D341Med (cell line): ENCODE data around the gene TROAP.
"Not testable (repeated sequence)": the region's sequence is repeated elsewhere in the genome, so short reads cannot be mapped to it uniquely, and the experiment has no call there.

Experiments
- DNase-seq: peaks from one replicate; pipeline ENCODE4 v3.0.0; 2012; ENCODE audit warnings: low spot score

The TROAP gene

DNA sequence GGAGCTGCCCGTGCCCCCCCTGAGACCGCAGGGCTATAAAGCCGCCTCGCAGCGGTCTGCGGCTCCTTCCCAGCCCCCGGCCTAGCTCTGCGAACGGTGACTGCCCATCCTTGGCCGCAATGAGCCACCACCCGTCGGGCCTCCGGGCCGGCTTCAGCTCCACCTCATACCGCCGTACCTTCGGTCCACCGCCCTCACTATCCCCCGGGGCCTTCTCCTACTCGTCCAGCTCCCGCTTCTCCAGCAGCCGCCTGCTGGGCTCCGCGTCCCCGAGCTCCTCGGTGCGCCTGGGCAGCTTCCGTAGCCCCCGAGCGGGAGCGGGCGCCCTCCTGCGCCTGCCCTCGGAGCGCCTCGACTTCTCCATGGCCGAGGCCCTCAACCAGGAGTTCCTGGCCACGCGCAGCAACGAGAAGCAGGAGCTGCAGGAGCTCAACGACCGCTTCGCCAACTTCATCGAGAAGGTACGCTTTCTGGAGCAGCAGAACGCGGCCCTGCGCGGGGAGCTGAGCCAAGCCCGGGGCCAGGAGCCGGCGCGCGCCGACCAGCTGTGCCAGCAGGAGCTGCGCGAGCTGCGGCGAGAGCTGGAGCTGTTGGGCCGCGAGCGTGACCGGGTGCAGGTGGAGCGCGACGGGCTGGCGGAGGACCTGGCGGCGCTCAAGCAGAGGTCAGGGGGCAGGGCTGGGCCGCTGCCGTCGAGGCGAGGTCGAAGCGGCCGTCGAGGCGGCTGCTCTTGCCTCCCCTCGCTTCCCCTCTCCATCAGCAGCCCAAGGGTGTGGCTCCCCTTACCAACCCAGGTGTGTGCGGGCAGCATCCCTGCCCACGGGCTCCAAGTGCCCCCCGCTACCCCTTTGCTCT lies 27.7 kb upstream of the TROAP start, which contains the start of gene PRPH:
Gene PRPH, plus strand, starts transcription at position 66 of the 855 bp plus-strand sequence. Its CDS starts 54 bp downstream, at position 120.
- no peak for DNase-seq

DNA sequence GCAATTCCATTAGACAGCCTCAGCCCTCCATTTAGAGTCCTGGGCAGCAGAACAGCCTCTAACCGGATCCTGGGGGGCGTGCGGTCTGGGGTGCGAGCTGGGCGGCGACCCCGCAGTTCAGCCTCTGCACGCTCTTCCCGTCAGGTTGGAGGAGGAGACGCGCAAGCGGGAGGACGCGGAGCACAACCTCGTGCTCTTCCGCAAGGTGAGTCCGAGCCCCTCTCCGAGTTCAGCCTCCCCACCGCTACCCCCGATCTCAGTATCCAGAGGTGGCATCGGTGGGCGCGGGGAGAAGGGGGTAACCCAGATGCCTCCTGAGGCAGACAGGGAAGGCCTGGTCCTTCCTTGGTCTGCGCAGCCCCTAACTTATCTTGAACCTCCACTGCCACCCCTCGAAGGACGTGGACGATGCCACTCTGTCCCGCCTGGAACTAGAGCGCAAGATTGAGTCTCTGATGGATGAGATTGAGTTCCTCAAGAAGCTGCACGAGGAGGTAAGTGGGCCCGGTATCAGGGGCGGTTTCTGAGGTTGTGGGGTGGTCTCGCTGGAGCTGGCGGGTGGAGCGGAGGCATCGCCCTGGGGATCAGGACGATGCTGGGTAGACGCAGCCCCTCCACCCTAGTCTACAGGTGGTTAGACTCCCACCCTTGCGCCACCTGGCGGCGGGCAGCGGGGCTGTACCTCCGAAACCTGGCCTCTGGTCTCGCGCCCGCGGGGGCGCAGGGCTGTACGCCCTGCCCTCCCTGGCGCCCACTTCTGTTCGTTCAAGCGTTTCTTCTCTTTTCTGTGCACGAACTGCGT lies 26.8 kb upstream of the TROAP start:
- peak; percentile 93 for DNase-seq

DNA sequence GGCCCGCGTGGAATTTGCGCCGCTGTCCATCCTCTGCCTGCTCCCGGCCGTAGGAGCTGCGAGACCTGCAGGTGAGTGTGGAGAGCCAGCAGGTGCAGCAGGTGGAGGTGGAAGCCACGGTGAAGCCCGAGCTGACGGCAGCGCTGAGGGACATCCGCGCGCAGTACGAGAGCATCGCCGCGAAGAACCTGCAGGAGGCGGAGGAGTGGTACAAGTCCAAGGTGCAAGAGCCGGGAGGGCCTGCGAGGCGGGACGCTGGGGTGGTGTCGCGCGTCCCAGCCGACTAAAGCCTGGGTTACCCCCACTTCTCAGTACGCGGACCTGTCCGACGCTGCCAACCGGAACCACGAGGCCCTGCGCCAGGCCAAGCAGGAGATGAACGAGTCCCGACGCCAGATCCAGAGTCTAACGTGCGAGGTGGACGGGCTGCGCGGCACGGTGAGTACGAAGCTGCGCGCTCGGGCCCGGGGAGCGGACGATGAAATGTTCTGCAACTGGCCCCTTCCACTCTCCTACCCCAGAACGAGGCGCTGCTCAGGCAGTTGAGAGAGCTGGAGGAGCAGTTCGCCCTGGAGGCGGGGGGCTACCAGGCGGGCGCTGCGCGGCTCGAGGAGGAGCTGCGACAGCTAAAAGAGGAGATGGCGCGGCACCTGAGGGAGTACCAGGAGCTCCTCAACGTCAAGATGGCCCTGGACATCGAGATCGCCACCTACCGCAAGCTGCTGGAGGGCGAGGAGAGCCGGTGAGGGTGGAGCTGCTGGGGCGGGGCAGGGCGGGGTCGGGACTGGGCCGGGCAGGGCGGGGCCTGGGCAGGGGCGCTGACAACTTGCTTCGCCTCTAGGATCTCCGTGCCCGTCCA lies 26.0 kb upstream of the TROAP start:
- DNase-seq: peak; percentile 82

DNA sequence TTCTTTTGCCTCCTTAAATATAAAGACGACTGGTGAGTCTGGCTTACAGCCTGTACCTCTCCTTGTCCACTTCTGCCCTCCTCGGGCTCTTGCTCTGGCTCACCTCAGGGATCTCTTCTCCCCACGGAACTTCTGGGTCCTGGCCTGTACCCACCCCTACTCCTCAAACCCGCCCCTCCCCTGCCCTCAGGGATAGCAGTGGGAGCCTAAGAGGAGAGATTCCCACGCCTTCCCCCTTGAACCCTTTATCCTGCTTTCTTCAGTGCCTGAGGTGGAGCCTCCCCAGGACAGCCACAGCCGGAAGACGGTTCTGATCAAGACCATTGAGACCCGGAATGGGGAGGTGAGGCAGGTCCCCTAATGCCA lies 25.4 kb upstream of the TROAP start:
- DNase-seq: no peak

DNA sequence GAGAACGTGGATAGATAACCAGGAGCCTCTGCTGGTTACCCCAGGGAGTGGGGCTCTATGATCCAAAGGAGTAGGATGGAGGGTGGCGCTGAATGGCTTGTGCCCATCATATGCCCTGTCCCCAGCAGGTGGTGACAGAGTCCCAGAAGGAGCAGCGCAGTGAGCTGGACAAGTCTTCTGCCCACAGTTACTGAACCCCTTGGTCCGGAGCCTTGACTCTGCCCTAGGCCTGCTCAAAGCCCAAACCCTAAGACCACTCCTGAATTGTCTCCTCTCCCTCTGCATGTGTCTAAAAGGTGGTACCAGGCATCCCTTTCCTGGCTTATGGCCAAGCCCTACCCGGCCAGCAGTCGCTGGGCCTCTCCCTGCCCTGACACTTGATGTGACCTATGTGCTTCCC lies 24.9 kb upstream of the TROAP start:
- DNase-seq: peak; percentile 60

DNA sequence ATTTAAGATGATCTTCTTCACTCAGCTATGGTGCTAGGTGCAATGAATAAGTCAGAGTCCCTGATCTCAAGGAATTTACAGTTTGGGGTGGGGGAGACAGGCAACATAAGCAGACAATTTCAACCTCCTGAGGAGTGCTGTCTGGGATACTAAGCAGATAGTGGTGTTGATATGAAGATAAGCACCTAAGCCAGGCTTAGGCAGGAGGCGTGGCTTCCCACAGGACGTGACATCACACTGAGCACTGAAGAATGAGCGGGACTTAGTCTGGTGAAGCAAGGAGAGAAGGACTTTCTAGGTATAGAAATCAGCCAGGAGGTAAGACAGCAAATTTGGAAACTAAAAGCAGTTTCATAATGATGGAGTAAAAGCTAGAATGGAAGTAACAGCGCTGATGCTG lies 21.3 kb upstream of the TROAP start:
- DNase-seq: no peak

GRCh38 chr12:49304161-49304560 lies 18.9 kb upstream of the TROAP start:
- DNase-seq: no peak

DNA sequence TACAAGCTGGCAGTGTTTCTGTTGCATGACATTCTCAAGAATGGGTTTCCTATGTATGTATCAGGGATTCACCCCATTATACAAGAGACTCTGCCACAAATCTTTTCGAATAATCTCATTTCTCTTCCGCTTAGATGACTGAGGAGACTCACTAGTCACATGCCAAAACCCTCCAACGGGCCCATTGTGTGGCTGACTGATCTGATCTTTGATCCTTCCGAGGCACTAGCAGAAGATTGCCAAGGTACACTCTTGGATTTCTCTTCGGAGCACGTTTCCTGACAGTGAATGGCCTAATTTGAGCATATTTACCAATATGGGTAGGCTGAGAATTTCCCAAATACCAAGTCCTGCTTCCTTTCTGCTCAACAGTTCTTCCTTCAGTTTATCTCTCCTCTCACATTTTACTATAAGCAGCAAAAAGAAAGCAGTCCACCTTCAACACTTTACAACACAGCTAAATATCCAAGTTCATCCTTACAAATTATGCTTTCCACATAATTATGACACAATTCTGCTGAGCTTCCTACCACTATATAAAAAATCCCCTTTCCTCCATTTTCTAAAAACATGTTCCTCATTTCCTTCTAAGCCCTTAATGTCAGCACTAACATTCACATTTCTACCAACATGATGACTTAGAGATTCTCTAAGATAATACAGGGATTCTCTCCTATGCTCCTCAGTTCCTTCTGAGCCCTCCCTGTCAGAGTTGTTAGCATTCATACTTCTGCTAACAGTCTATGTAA lies 17.1 kb upstream of the TROAP start:
- DNase-seq: no peak

DNA sequence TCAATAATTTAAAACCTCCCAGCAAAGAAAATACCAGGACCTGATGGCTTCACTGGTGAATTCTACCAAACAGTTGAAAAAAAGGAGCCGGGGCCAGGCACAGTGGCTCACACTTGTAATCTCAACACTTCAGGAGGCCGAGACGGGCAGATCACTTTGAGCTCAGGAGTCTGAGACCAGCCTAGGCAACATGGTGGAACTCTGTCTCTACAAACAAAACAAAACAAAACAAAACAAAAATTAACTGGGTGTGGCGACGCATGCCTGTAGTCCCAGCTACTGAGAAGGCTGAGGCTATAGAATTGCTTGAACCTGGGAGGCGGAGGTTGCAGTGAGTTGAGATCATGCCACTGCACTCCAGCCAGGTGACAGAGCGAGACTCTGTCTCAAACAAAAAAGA lies 13.7 kb upstream of the TROAP start:
- DNase-seq: no peak

DNA sequence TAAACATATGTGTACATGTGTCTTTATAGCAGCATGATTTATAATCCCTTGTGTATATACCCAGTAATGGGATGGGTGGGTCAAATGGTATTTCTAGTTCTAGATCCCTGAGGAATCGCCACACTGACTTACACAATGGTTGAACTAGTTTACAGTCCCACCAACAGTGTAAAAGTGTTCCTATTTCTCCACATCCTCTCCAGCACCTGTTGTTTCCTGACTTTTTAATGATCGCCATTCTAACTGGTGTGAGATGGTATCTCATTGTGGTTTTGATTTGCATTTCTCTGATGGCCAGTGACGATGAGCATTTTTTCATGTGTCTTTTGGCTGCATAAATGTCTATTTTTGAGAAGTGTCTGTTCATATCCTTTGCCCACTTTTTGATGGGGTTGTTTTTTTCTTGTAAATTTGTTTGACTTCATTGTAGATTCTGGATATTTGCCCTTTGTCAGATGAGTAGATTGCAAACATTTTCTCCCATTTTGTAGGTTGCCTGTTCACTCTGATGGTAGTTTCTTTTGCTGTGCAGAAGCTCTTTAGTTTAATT lies 12.5 kb upstream of the TROAP start:
- not testable (repeated sequence) for DNase-seq

DNA sequence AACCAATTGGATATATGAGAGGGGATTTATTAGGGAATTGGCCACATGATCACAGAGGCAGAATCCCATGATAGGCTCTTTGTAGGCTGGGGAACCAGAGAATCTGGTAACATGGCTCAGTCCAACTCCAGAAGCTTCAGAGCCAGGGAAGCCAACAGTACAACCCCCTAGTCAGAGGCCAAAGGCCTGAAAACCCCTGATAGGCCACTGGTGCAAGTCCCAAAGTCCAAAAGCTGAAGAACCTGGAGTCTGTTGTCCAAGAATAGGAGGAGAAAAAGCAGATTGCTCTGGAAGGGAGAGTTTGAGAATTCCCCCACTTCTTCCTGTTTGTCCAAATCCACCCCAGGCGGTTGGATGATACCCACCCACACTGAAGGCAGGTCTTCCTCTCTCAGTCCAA lies 8.2 kb upstream of the TROAP start:
- DNase-seq: no peak

DNA sequence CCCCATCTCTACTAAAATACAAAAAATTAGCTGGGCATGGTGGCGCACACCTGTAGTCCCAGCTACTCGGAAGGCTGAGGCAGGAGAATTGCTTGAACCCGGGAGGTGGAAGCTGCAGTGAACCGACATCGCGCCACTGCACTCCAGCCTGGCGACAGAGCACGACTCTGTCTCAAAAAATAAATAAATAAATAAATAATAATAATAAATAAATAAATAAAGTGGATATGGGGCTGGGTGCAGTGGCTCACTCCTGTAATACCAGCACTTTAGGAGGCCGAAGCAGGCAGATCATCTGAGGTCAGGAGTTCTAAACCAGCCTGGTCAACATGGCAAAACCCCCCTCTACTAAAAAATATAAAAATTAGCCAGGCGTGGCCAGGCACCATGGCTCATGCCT lies 5.9 kb upstream of the TROAP start:
- DNase-seq: not testable (repeated sequence)

DNA sequence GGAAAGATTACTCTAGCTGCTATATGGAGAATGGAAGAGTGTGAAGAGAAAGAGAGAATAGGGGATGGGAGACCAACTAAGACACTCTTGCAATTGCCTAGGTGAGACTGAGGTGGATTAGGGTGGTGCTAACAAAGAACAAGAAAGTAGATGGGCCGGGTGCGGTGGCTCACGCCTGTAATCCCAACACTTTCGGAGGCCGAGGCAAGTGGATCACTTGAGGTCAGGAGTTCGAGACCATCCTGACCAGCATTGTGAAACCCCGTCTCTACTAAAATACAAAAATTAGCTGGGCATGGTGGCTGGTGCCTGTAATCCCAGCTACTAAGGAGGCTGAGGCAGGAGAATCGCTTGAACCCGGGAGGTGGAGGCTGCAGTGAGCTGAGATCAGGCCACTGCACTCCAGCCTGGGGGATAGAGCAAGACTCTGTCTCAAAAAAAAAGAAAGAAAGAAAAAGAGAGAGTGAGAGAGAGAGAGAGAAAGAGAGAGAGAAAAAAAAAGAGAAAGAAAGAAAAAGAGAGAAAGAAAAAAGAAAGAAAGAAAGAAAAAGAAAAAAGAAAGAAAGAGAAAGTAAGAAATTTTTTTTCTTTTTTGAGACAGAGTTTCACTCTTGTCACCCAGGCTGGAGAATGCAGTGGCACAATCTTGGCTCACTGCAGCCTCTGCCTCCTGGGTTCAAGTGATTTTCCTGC lies 2.5 kb upstream of the TROAP start:
- DNase-seq: not testable (repeated sequence)

GRCh38 chr12:49322367-49322707 lies 718 bp upstream of the TROAP start:
- no peak for DNase-seq

DNA sequence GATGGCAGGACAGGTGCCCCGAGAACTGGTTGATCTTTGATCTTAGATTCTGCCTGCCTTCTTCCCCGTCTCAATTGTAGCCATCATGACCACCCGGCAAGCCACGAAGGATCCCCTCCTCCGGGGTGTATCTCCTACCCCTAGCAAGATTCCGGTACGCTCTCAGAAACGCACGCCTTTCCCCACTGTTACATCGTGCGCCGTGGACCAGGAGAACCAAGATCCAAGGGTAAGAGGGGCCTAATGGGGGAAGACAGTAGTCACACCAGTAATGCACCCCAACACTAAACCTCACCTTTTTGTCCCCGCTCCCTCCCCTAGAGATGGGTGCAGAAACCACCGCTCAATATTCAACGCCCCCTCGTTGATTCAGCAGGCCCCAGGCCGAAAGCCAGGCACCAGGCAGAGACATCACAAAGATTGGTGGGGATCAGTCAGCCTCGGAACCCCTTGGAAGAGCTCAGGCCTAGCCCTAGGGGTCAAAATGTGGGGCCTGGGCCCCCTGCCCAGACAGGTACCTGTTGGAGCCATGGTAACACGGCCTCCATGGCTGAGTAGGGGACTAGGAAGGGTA lies 556 bp downstream of the TROAP start:
- DNase-seq: peak; percentile 34

GRCh38 chr12:49325606-49326005 lies 2.6 kb downstream of the TROAP start:
- DNase-seq: no peak

DNA sequence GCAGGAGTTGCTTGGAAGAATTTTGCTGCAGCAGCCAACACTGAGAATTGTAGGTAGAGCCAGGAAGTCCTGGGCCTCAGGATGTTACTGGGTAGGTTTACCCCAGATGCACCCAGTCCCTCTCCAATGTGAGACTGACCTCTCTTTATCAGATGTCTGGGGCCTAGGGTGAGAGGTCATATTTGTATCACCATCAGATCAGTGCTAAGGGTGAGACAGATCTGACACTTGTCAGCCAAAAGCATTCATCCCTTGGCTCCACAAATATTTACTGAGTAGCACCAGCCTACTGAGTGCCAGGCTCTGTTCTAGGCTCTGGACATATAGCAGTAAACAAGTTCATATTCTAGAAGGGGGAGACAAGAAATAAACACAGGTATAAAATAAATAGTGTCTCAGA lies 4.3 kb downstream of the TROAP start:
- DNase-seq: peak; percentile 0

DNA sequence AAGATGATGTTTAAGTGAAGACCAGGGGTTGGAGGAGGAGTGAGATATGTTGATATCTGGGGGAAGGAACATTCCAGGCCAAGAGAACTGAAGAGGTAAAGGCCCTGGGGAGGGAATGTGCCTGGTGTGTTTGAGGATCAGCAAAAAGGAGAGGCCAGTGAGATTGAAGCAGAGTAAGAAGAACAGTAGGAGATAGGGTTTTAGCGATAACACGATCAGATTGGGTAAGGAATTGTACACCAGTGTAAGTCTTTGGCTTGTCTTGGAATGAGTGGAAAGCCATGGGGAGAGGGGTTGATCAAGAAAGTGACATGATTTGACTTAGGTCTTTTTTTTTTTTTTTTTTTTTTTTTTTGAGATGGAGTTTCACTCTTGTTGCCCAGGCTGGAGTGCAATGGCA lies 4.8 kb downstream of the TROAP start:
- DNase-seq: no peak

GRCh38 chr12:49328816-49329215 lies 5.8 kb downstream of the TROAP start:
- peak; percentile 9 for DNase-seq

DNA sequence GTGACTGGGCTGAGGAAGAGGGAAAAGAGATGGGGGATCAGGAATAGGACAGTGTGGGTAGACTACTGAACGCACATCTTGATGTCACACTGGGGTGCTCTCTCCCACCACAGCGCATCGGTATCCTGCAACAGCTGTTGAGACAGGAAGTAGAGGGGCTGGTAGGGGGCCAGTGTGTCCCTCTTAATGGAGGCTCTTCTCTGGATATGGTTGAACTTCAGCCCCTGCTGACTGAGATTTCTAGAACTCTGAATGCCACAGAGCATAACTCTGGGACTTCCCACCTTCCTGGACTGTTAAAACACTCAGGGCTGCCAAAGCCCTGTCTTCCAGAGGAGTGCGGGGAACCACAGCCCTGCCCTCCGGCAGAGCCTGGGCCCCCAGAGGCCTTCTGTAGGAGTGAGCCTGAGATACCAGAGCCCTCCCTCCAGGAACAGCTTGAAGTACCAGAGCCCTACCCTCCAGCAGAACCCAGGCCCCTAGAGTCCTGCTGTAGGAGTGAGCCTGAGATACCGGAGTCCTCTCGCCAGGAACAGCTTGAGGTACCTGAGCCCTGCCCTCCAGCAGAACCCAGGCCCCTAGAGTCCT lies 7.1 kb downstream of the TROAP start:
- no peak for DNase-seq
